ENCODE results near the gene NFYA. TPM values are rescaled to one million over a fixed set of nuclear protein-coding genes. Genes with fewer than 3 reads are reported as not detected.
A peak's percentile ranks its signal among the peaks of the same experiment; 100 is the strongest.

NFYA gene
- 10 to 100 TPM; 31.6 to 63.3 (median 35.9) TPM for total RNA-seq
- 10 to 100 TPM; 18.6 to 37.8 TPM for polyA plus RNA-seq
- total RNA-seq, result 80.9 reads per million, percentile 81 among the genes with 10 or more reads in this experiment

DNA sequence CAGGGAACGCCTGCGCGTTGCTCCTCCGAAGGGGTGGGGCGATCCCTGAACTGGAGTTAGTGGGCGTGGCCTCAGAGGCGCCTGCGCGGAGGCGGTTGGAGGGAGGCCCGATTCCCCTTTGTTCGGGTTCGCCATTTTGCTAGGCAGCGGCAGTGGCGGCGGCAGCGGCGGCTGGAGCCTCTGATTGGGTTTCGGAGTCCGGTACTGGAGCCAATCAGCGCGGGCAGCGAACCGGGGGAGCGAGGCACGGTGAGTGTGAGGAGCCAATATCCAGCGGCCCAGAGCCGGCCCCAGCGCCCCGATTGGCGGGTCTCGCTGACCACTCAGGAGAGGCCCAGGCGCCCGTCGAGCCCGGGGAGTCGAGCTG lies at the start of gene NFYA:
NFYA (plus strand) TSS at position 139 of the 367 bp plus-strand sequence. CDS start 6,116 bp downstream, outside the sequence.
- Mint-ChIP-seq H3K27ac (peak within 1 kb of the TSS; percentile 95 to 99 (median 97)), H3K4me3 (peak within 1 kb of the TSS; percentile 90 to 98 (median 96)), H3K9me3 (peaks cover 0 to 6% (median 0%) of the 10 kb centered on the region in 11 donors), H3K36me3 (peaks cover 0 to 25% (median 5%) of the 10 kb centered on the region in 5 donors), H3K4me1 (peaks cover 39 to 64% (median 57%) of the 10 kb centered on the region in 7 donors), H3K27me3 (peaks cover 0 to 5% (median 0%) of the 10 kb centered on the region in 5 donors)
- ATAC-seq (peak; percentile 80), DNase-seq (peak in 2 of 9 donors; percentile 100)
- intact Hi-C loops (cut with micrococcal nuclease), result loop anchor here (1.0 to 10.0 kb wide), 22 partner anchors 45 to 1958 kb away; partner anchors contain the start of genes FOXP4 (in 2 of the 2), SAYSD1 (in 2 of the 2), TBCC (in 2 of the 2) and TFEB (in 2 of the 2)
- ChIA-PET POLR2A (interaction anchor here (0.8 to 1.7 kb wide), 10 partner anchors 9 to 714 kb away, joined by 3 to 8 read pairs (median 4); partner anchors contain the start of genes TOMM6 and TREML2), CTCF (interaction anchor here (0.8 to 1.1 kb wide), 2 partner anchors 11 to 45 kb away, joined by 3 to 5 read pairs; no protein-coding TSS in a partner anchor)
- H3K27ac ChIP-seq (ENCODE audit: low read depth, low read length), result peak within 1 kb of the TSS; percentile 95
- H3K27me3 ChIP-seq (ENCODE audit: control insufficient read depth in 2 of 2, insufficient read depth in 2 of 2, low read length in 2 of 2), result no peaks in the 10 kb centered on the region
- peak within 1 kb of the TSS; percentile 78 for H3K4me3 ChIP-seq (ENCODE audit: low read length)
- peaks cover 0 to 22% (median 0%) of the 10 kb centered on the region in 3 experiments for H3K36me3 ChIP-seq (ENCODE audit: control insufficient read depth in 2 of 3, insufficient read depth in 3 of 3, low read length in 3 of 3)
- H3K4me1 ChIP-seq (ENCODE audit: control insufficient read depth in 2 of 2, insufficient read depth in 2 of 2, low read length in 2 of 2), result peaks cover 30% of the 10 kb centered on the region in 2 donors
- no peaks in the 10 kb centered on the region for H3K9me3 ChIP-seq (ENCODE audit: control insufficient read depth in 2 of 3, low read length in 3 of 3)

DNA sequence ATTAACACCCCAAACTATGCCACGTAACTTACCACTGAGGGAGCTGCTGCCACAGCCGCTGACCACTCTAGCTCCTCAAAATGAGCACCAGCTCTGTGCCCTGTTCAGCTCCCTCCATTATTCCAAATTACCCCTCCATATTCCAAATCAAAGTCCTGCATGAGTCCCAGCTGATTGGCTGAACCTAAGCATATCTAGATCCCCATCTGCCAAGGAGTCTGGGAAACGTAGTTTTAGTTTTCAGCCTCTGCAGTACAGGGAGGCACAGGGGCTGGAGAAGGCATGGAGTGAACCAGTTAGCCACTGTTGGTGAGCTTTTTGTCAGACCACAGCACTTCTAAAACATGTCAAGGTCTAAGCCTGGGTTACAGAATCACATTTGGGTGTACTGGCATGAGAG lies 49.7 kb upstream of the NFYA start:
- POLR2A ChIA-PET, result no interaction called here
- H3K27ac ChIP-seq (ENCODE audit: low read depth, low read length), result no peak overlapping the region
- Mint-ChIP-seq H3K4me3 (no peak overlapping the region), H3K36me3 (peaks cover 0 to 14% (median 3%) of the 10 kb centered on the region in 5 donors), H3K4me1 (peaks cover 10 to 14% (median 11%) of the 10 kb centered on the region in 7 donors), H3K9me3 (peaks cover 0 to 6% (median 0%) of the 10 kb centered on the region in 11 donors), H3K27me3 (peaks cover 0 to 2% (median 0%) of the 10 kb centered on the region in 5 donors), H3K27ac (no peak overlapping the region)
- ATAC-seq, result no peak
- no peaks in the 10 kb centered on the region for H3K27me3 ChIP-seq (ENCODE audit: control insufficient read depth in 2 of 2, insufficient read depth in 2 of 2, low read length in 2 of 2)
- H3K4me1 ChIP-seq (ENCODE audit: control insufficient read depth in 2 of 2, insufficient read depth in 2 of 2, low read length in 2 of 2), result peaks cover 5 to 6% of the 10 kb centered on the region in 2 donors
- CTCF ChIA-PET, result interaction anchor here (1.4 to 2.1 kb wide), 2 partner anchors 16 to 18 kb away, joined by 4 to 7 read pairs; partner anchors contain the start of gene UNC5CL
- intact Hi-C loops (cut with micrococcal nuclease), result loop anchor here in 1 of 2 donors (10.0 kb wide), 1 partner anchor 1678 kb away; no protein-coding TSS in a partner anchor
- no peaks in the 10 kb centered on the region for H3K9me3 ChIP-seq (ENCODE audit: control insufficient read depth in 2 of 3, low read length in 3 of 3)
- DNase-seq, result no peak
- no peaks in the 10 kb centered on the region for H3K36me3 ChIP-seq (ENCODE audit: control insufficient read depth in 2 of 3, insufficient read depth in 3 of 3, low read length in 3 of 3)
- H3K4me3 ChIP-seq (ENCODE audit: low read length), result no peak overlapping the region

GRCh38 chr6:41025966-41026530 lies 46.7 kb upstream of the NFYA start:
- no peak overlapping the region for H3K27ac ChIP-seq (ENCODE audit: low read depth, low read length)
- Mint-ChIP-seq H3K36me3 (peaks cover 0 to 4% (median 0%) of the 10 kb centered on the region in 5 donors), H3K9me3 (no peaks in the 10 kb centered on the region), H3K4me3 (peak overlapping the region in 3 of 10 donors; percentile 28 to 58 (median 30)), H3K4me1 (peaks cover 17 to 25% (median 22%) of the 10 kb centered on the region in 7 donors), H3K27me3 (no peaks in the 10 kb centered on the region), H3K27ac (peak overlapping the region in 3 of 9 donors; percentile 9 to 57 (median 51))
- no peaks in the 10 kb centered on the region for H3K27me3 ChIP-seq (ENCODE audit: control insufficient read depth in 2 of 2, insufficient read depth in 2 of 2, low read length in 2 of 2)
- ChIA-PET CTCF (interaction anchor here (0.9 to 1.6 kb wide), 2 partner anchors 10 to 42 kb away, joined by 3 to 7 read pairs; no protein-coding TSS in a partner anchor), POLR2A (interaction anchor here (0.6 kb wide), 1 partner anchor 41 kb away, joined by 3 read pairs; no protein-coding TSS in a partner anchor)
- no peak for DNase-seq
- ATAC-seq, result no peak
- no peaks in the 10 kb centered on the region for H3K36me3 ChIP-seq (ENCODE audit: control insufficient read depth in 2 of 3, insufficient read depth in 3 of 3, low read length in 3 of 3)
- H3K4me3 ChIP-seq (ENCODE audit: low read length), result no peak overlapping the region
- H3K9me3 ChIP-seq (ENCODE audit: control insufficient read depth in 2 of 3, low read length in 3 of 3), result no peaks in the 10 kb centered on the region
- intact Hi-C loops (cut with micrococcal nuclease), result loop anchor here (5.0 to 10.0 kb wide), 3 partner anchors 699 to 1681 kb away; no protein-coding TSS in a partner anchor
- peaks cover 6 to 16% of the 10 kb centered on the region in 2 donors for H3K4me1 ChIP-seq (ENCODE audit: control insufficient read depth in 2 of 2, insufficient read depth in 2 of 2, low read length in 2 of 2)

GRCh38 chr6:41027241-41027640 lies 45.5 kb upstream of the NFYA start:
- ChIA-PET CTCF (interaction anchor here (0.6 to 3.7 kb wide), 11 partner anchors 8 to 60 kb away, joined by 3 to 29 read pairs (median 5); partner anchors contain the start of genes NFYA, OARD1 and UNC5CL), POLR2A (interaction anchor here (2.2 kb wide), 1 partner anchor 46 kb away, joined by 6 read pairs; the partner anchor contains the start of genes NFYA and OARD1)
- Histone ChIP-seq H3K36me3 (ENCODE audit: control insufficient read depth in 2 of 3, insufficient read depth in 3 of 3, low read length in 3 of 3) (no peaks in the 10 kb centered on the region), H3K27ac (ENCODE audit: low read depth, low read length) (peak overlapping the region; percentile 53), H3K27me3 (ENCODE audit: control insufficient read depth in 2 of 2, insufficient read depth in 2 of 2, low read length in 2 of 2) (no peaks in the 10 kb centered on the region), H3K4me3 (ENCODE audit: low read length) (peak overlapping the region; percentile 70), H3K4me1 (ENCODE audit: control insufficient read depth in 2 of 2, insufficient read depth in 2 of 2, low read length in 2 of 2) (peaks cover 6 to 16% of the 10 kb centered on the region in 2 donors), H3K9me3 (ENCODE audit: control insufficient read depth in 2 of 3, low read length in 3 of 3) (no peaks in the 10 kb centered on the region)
- DNase-seq (no peak), ATAC-seq (no peak)
- Mint-ChIP-seq H3K36me3 (peaks cover 0 to 4% (median 0%) of the 10 kb centered on the region in 5 donors), H3K4me3 (peak overlapping the region; percentile 86 to 91 (median 88)), H3K9me3 (no peaks in the 10 kb centered on the region), H3K27ac (peak overlapping the region; percentile 63 to 92 (median 87)), H3K4me1 (peaks cover 17 to 25% (median 22%) of the 10 kb centered on the region in 7 donors), H3K27me3 (no peaks in the 10 kb centered on the region)
- intact Hi-C loops (cut with micrococcal nuclease), result loop anchor here (1.0 to 10.0 kb wide), 6 partner anchors 21 to 1682 kb away; partner anchors contain the start of genes NFYA (in 1 of the 2) and OARD1 (in 1 of the 2)

DNA sequence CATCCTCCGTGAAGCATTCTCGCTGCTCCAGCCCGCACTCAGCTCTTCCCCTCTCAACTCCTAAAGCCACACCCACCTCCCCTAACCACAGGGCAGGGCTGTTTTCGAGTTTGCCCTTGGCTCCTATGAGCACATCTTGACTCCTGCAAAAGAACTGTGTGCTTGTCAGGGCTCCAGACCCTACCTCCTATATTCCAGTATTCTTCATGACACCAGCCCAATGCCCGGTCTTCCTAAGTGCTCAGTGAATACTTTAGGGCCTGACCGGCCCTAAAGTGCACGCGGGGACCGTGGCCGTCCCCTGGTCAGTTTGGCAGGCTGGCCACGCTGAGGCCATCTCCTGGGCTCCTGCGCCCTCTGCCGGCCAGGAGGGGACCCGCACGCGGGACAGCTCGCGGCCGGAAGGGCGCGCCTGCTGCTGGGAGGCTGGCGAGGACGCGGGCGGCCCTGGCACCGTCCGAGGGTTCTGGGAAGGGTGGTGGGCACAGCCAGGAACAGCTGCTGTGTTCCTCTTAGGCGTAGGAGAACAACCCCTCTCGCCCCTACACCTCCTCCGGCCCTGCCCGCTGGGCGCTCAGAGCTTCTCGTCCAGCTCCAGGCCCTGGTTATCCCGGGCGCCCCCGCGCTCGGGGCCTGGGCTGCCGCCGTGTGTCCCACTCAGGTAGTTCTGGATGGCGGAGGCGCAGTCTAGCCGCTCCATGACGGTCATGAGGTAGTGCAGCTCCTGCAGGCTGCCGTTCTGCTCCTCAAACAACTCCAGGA lies 44.8 kb upstream of the NFYA start:
- Mint-ChIP-seq H3K4me1 (peaks cover 17 to 25% (median 22%) of the 10 kb centered on the region in 7 donors), H3K27me3 (no peaks in the 10 kb centered on the region), H3K9me3 (no peaks in the 10 kb centered on the region), H3K36me3 (peaks cover 0 to 4% (median 0%) of the 10 kb centered on the region in 5 donors), H3K4me3 (peak overlapping the region; percentile 86 to 91 (median 88)), H3K27ac (peak overlapping the region; percentile 69 to 92 (median 87))
- ATAC-seq (peak; percentile 94), DNase-seq (peak; percentile 38 to 92 (median 73))
- intact Hi-C loops (cut with micrococcal nuclease), result loop anchor here (1.0 to 10.0 kb wide), 8 partner anchors 11 to 1683 kb away; partner anchors contain the start of genes NFYA (in 2 of the 2), OARD1 (in 2 of the 2) and UNC5CL (in 1 of the 2)
- Histone ChIP-seq H3K27me3 (ENCODE audit: control insufficient read depth in 2 of 2, insufficient read depth in 2 of 2, low read length in 2 of 2) (no peaks in the 10 kb centered on the region), H3K4me1 (ENCODE audit: control insufficient read depth in 2 of 2, insufficient read depth in 2 of 2, low read length in 2 of 2) (peaks cover 6 to 16% of the 10 kb centered on the region in 2 donors), H3K4me3 (ENCODE audit: low read length) (peak overlapping the region; percentile 70), H3K9me3 (ENCODE audit: control insufficient read depth in 2 of 3, low read length in 3 of 3) (no peaks in the 10 kb centered on the region), H3K36me3 (ENCODE audit: control insufficient read depth in 2 of 3, insufficient read depth in 3 of 3, low read length in 3 of 3) (no peaks in the 10 kb centered on the region), H3K27ac (ENCODE audit: low read depth, low read length) (peak overlapping the region; percentile 53)
- ChIA-PET CTCF (interaction anchor here (0.6 to 3.7 kb wide), 19 partner anchors 8 to 61 kb away, joined by 3 to 29 read pairs (median 4); partner anchors contain the start of genes NFYA, OARD1 and UNC5CL), POLR2A (interaction anchor here (0.6 to 2.2 kb wide), 3 partner anchors 36 to 45 kb away, joined by 3 to 6 read pairs (median 3); partner anchors contain the start of genes NFYA and OARD1)

Data from naive thymus-derived CD4-positive, alpha-beta T cell (primary cell).